ENCODE data around the gene ZC3H4. TPM values are rescaled to one million over a fixed set of nuclear protein-coding genes. Genes with fewer than 3 reads are reported as not detected.

Gene ZC3H4
- total and polyA plus RNA-seq, 9 of the 15 experiments (the other 6 are each of a cell fraction or from before 2014, with no cell fraction given), result 2.2 to 75.6 (median 18.3) TPM

DNA sequence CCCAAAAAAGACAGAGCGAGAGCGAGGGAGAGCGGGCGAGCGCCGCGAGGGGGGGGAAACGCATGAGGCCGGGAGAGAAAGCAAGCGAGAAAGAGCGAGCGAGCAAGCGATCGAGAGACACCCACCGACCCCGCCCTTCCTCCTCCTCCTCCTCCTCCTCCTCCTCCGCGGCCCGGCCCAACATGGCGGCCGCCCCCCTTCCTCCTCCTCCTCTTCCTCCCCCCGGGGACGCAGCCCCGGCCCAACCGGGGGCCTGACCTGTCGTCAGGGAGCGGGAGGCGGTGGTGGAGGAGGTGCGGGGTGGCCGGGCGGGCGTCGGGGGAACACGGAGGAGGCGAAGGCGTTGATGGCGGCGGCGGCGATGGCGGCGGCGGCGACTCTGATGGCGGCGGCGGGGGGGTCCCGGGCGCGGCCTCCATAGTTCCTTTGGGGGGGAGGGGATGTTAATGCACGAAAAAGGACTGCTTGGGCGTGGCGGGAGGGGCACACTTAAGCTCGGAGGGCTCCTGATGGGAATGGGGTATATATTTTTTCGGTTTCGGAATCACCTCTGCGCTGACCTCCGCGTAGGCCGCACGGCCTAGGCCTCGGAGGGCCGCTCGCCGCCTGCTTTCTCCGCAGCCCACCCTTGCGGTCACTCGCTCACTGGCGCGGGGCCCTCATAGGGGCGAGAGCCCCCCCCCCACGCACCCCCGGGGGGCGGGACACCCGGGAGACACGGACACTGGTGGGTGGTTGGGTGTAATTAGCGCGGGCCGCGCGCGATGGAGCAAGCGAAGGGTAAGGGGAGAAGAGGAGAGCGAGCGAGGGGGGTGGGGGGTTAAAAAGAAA lies 1.2 kb downstream of the ZC3H4 start (continued):
- TF ChIP-seq JUN (IDR thresholded peaks at IDR 0.05; ENCODE audit: borderline replicate concordance, low read depth, low read length), result no peak
- no peak for TF ChIP-seq JUN (CRISPR knock-in tag; IDR thresholded peaks at IDR 0.05; ENCODE audit: borderline replicate concordance)
- TF ChIP-seq MYC (IDR thresholded peaks at IDR 0.05; ENCODE audit: low read depth, low read length), result peak; percentile 95
- TF ChIP-seq MYC (CRISPR knock-in tag; IDR thresholded peaks at IDR 0.05; ENCODE audit: borderline replicate concordance, low read depth), result peak; percentile 90
- no peak for TF ChIP-seq TSC22D4 (tag; IDR thresholded peaks at IDR 0.05)
- TF ChIP-seq PYGO2 (tag; IDR thresholded peaks at IDR 0.05), result no peak
- TF ChIP-seq, protein P1, sequence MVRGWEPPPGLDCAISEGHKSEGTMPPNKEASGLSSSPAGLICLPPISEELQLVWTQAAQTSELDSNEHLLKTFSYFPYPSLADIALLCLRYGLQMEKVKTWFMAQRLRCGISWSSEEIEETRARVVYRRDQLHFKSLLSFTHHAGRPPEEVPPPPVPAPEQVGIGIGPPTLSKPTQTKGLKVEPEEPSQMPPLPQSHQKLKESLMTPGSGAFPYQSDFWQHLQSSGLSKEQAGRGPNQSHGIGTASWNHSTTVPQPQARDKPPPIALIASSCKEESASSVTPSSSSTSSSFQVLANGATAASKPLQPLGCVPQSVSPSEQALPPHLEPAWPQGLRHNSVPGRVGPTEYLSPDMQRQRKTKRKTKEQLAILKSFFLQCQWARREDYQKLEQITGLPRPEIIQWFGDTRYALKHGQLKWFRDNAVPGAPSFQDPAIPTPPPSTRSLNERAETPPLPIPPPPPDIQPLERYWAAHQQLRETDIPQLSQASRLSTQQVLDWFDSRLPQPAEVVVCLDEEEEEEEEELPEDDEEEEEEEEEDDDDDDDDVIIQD (CRISPR knock-in tag; IDR thresholded peaks at IDR 0.05), result 0 out of 2 replicates have a peak, but pooled peaks have one; percentile 59
- 0 out of 2 replicates have a peak, but pooled peaks have one; percentile 25 for TF ChIP-seq DIDO1 (tag; IDR thresholded peaks at IDR 0.05; ENCODE audit: low read depth)
- no peak for TF ChIP-seq ZNF217 (CRISPR knock-in tag; IDR thresholded peaks at IDR 0.05)
- TF ChIP-seq, protein P2, sequence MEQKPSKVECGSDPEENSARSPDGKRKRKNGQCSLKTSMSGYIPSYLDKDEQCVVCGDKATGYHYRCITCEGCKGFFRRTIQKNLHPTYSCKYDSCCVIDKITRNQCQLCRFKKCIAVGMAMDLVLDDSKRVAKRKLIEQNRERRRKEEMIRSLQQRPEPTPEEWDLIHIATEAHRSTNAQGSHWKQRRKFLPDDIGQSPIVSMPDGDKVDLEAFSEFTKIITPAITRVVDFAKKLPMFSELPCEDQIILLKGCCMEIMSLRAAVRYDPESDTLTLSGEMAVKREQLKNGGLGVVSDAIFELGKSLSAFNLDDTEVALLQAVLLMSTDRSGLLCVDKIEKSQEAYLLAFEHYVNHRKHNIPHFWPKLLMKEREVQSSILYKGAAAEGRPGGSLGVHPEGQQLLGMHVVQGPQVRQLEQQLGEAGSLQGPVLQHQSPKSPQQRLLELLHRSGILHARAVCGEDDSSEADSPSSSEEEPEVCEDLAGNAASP (IDR thresholded peaks at IDR 0.05), result no peak
- no peak for TF ChIP-seq BACH1 (tag; IDR thresholded peaks at IDR 0.05)
- TF ChIP-seq, protein P3, sequence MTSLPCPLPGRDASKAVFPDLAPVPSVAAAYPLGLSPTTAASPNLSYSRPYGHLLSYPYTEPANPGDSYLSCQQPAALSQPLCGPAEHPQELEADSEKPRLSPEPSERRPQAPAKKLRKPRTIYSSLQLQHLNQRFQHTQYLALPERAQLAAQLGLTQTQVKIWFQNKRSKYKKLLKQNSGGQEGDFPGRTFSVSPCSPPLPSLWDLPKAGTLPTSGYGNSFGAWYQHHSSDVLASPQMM (CRISPR knock-in tag; IDR thresholded peaks at IDR 0.05), result no peak
- TF ChIP-seq, protein P4, sequence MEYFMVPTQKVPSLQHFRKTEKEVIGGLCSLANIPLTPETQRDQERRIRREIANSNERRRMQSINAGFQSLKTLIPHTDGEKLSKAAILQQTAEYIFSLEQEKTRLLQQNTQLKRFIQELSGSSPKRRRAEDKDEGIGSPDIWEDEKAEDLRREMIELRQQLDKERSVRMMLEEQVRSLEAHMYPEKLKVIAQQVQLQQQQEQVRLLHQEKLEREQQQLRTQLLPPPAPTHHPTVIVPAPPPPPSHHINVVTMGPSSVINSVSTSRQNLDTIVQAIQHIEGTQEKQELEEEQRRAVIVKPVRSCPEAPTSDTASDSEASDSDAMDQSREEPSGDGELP (CRISPR knock-in tag; IDR thresholded peaks at IDR 0.05; ENCODE audit: borderline replicate concordance), result no peak; the same call in 1 of the 2 replicates
- TF ChIP-seq, protein P5, sequence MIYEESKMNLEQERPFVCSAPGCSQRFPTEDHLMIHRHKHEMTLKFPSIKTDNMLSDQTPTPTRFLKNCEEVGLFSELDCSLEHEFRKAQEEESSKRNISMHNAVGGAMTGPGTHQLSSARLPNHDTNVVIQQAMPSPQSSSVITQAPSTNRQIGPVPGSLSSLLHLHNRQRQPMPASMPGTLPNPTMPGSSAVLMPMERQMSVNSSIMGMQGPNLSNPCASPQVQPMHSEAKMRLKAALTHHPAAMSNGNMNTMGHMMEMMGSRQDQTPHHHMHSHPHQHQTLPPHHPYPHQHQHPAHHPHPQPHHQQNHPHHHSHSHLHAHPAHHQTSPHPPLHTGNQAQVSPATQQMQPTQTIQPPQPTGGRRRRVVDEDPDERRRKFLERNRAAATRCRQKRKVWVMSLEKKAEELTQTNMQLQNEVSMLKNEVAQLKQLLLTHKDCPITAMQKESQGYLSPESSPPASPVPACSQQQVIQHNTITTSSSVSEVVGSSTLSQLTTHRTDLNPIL (CRISPR knock-in tag; IDR thresholded peaks at IDR 0.05), result no peak
- no peak for TF ChIP-seq SOX6 (IDR thresholded peaks at IDR 0.05)
- TF ChIP-seq HDAC2 (IDR thresholded peaks at IDR 0.05), result no peak; the same call in 1 of the 2 replicates
- no peak for TF ChIP-seq CREBBP (IDR thresholded peaks at IDR 0.05; ENCODE audit: low read depth, low read length)
- no peak for TF ChIP-seq STAT5A (IDR thresholded peaks at IDR 0.05; ENCODE audit: borderline replicate concordance, low read length)
- no peak for TF ChIP-seq PTTG1 (tag; IDR thresholded peaks at IDR 0.05; ENCODE audit: low read depth)
- TF ChIP-seq SMAD4 (CRISPR knock-in tag; conservative IDR thresholded peaks at IDR 0.05), result peak; percentile 74
- TF ChIP-seq ZNF79 (CRISPR knock-in tag; IDR thresholded peaks at IDR 0.05; ENCODE audit: low read depth), result no peak
- TF ChIP-seq ZNF668 (CRISPR knock-in tag; IDR thresholded peaks at IDR 0.05), result no peak
